Amygdala (tissue), 56 donors: ENCODE results near the gene GFRA1.
"Not testable (repeated sequence)": the region's sequence is repeated elsewhere in the genome, so short reads cannot be mapped to it uniquely, and the experiment has no call there.

Experiments used
- DNase-seq, 56 donors: peaks; one replicate each; lab custom pipeline; 2025; lab: John Stamatoyannopoulos, UW

GFRA1 gene

GRCh38 chr10:116045366-116046356 lies 227.3 kb downstream of the GFRA1 start:
- no peak for DNase-seq

- no peak for DNase-seq
Observed at GRCh38 chr10:116044801-116045248, 228.2 kb downstream of the GFRA1 start.

GRCh38 chr10:116043861-116044260 lies 229.1 kb downstream of the GFRA1 start:
- no peak for DNase-seq

GRCh38 chr10:116043304-116043703 lies 229.7 kb downstream of the GFRA1 start:
- DNase-seq = no peak

GRCh38 chr10:116041948-116042347 lies 231.1 kb downstream of the GFRA1 start:
- DNase-seq = no peak

GRCh38 chr10:116039612-116040011 lies 233.4 kb downstream of the GFRA1 start:
- DNase-seq = no peak

- DNase-seq = no peak
Observed at GRCh38 chr10:116038259-116038658, 234.7 kb downstream of the GFRA1 start.

GRCh38 chr10:116035406-116035805 lies 237.6 kb downstream of the GFRA1 start:
- not testable (repeated sequence) for DNase-seq

GRCh38 chr10:116030576-116030975 lies 242.4 kb downstream of the GFRA1 start:
- no peak for DNase-seq

- no peak for DNase-seq
Observed at GRCh38 chr10:116029826-116030225, 243.2 kb downstream of the GFRA1 start.

- no peak for DNase-seq
Observed at GRCh38 chr10:116027355-116027754, 245.7 kb downstream of the GFRA1 start.

- DNase-seq = no peak
Observed at GRCh38 chr10:116026725-116027124, 246.3 kb downstream of the GFRA1 start.

GRCh38 chr10:116026315-116026714 lies 246.7 kb downstream of the GFRA1 start:
- no peak for DNase-seq

- DNase-seq = no peak
Observed at GRCh38 chr10:116024271-116024878, 248.6 kb downstream of the GFRA1 start.

- DNase-seq = no peak
Observed at GRCh38 chr10:116017405-116017804, 255.6 kb downstream of the GFRA1 start.

- no peak for DNase-seq
Observed at GRCh38 chr10:116015583-116016333, 257.2 kb downstream of the GFRA1 start.

- DNase-seq = no peak
Observed at GRCh38 chr10:116014871-116015582, 258.0 kb downstream of the GFRA1 start.

GRCh38 chr10:116014326-116014725 lies 258.7 kb downstream of the GFRA1 start:
- no peak for DNase-seq

GRCh38 chr10:116011929-116012328 lies 261.1 kb downstream of the GFRA1 start:
- no peak for DNase-seq

- peak in 3 of 56 donors; percentile 1 to 37 (median 32) for DNase-seq
Observed at GRCh38 chr10:116007256-116007891, 265.6 kb downstream of the GFRA1 start.
